SU-DHL-6 (cell line): ENCODE measurements around the gene VAC14.

Source experiments
- H2AFZ ChIP-seq: fragments of 200-600 bp; sonication (generic); 2 replicates; pipeline ENCODE4 v1.6.1; 2014; ENCODE audit warnings: low read depth, mild to moderate bottlenecking, moderate library complexity, mixed read lengths, antibody characterized with exemption, low read length; ENCODE audit not compliant: severe bottlenecking
- H3F3A ChIP-seq: fragments of 200-600 bp; shearing (Covaris generic); 2 replicates; pipeline ENCODE4 v1.6.0; 2016; ENCODE audit warnings: antibody characterized with exemption, mild to moderate bottlenecking; ENCODE audit not compliant: insufficient read depth
- H3K27ac ChIP-seq: fragments of 200-600 bp; sonication (generic); 2 replicates; pipeline ENCODE4 v1.5.1; 2016; ENCODE audit warnings: low read depth, mild to moderate bottlenecking, low read length, moderate library complexity, mixed read lengths
- H3K27me3 ChIP-seq: fragments of 200-600 bp; sonication (generic), shearing (Covaris generic); 2 replicates; pipeline ENCODE4 v1.6.0; 2014; ENCODE audit warnings: mild to moderate bottlenecking, low read length
- H3K36me3 ChIP-seq: fragments of 200-600 bp; sonication (generic); 2 replicates; pipeline ENCODE4 v1.6.1; 2014; ENCODE audit warnings: mild to moderate bottlenecking, low read length, mixed read lengths
- H3K4me2 ChIP-seq: fragments of 300-600, 200-600 bp; shearing (Covaris generic), sonication (generic); 2 replicates; pipeline ENCODE4 v1.6.0; 2014; ENCODE audit warnings: low read length, low read depth, mild to moderate bottlenecking; ENCODE audit not compliant: poor library complexity, severe bottlenecking
- H3K4me3 ChIP-seq: fragments of 200-600 bp; sonication (generic); 2 replicates; pipeline ENCODE4 v1.5.1; 2014; ENCODE audit warnings: antibody characterized with exemption, low read length, mild to moderate bottlenecking, mixed read lengths; ENCODE audit not compliant: insufficient read depth, poor library complexity, severe bottlenecking
- H3K79me2 ChIP-seq: fragments of 200-600 bp; sonication (generic); 2 replicates; pipeline ENCODE4 v1.6.1; 2014; ENCODE audit warnings: mild to moderate bottlenecking, low read length, moderate library complexity; ENCODE audit not compliant: insufficient read depth
- H3K9ac ChIP-seq: fragments of 200-600 bp; sonication (generic); 2 replicates; pipeline ENCODE4 v1.7.0; 2014; ENCODE audit warnings: mild to moderate bottlenecking, low read length
- H3K9me2 ChIP-seq: fragments of 200-600 bp; sonication (generic); replicated peaks from 2 replicates; pipeline ENCODE4 v1.6.1; 2014; ENCODE audit warnings: low read length; ENCODE audit not compliant: insufficient read depth
- H3K9me3 ChIP-seq: fragments of 200-600 bp; sonication (generic); 2 replicates; pipeline ENCODE4 v1.6.1; 2014; ENCODE audit warnings: low read length, mixed read lengths; ENCODE audit not compliant: insufficient read depth
- H4K20me1 ChIP-seq: fragments of 200-600 bp; sonication (generic); 2 replicates; pipeline ENCODE4 v1.6.1; 2014; ENCODE audit warnings: low read depth, mild to moderate bottlenecking, antibody characterized with exemption, low read length, moderate library complexity, mixed read lengths
- CTCF ChIP-seq: fragments of 200-600 bp; sonication (generic); IDR thresholded peaks from one replicate; pipeline ENCODE4 v1.5.1; 2017; ENCODE audit warnings: antibody characterized with exemption, mild to moderate bottlenecking, low read length, moderate library complexity; ENCODE audit not compliant: insufficient read depth, poor library complexity, severe bottlenecking
- EZH2phosphoT487 ChIP-seq: fragments of 200-600 bp; sonication (generic), shearing (Covaris generic); conservative IDR thresholded peaks from 2 replicates; pipeline ENCODE4 v1.6.1; 2018; ENCODE audit warnings: mild to moderate bottlenecking, antibody characterized with exemption, low read length, moderate library complexity, mixed read lengths

VAC14 gene

GRCh38 chr16:70642633-70643032 is 158.3 kb downstream of the VAC14 start:
- Histone ChIP-seq H3K27ac (no peak overlapping the region), H3K9me3 (no peaks in the 10 kb centered on the region), H3K79me2 (no peaks in the 10 kb centered on the region), H3K9ac (no peak overlapping the region), H3K36me3 (no peaks in the 10 kb centered on the region), H3F3A (no peaks in the 10 kb centered on the region), H3K9me2 (no peaks in the 10 kb centered on the region), H3K4me3 (no peak overlapping the region), H4K20me1 (no peaks in the 10 kb centered on the region), H3K4me2 (no peak overlapping the region), H2AFZ (no peak overlapping the region), H3K27me3 (no peaks in the 10 kb centered on the region)
- TF ChIP-seq EZH2phosphoT487 (no peak), CTCF (no peak)

GRCh38 chr16:70638814-70639792 is 161.9 kb downstream of the VAC14 start:
- H3K9me2 ChIP-seq = no peaks in the 10 kb centered on the region
- no peaks in the 10 kb centered on the region for H3K79me2 ChIP-seq
- no peaks in the 10 kb centered on the region for H3K36me3 ChIP-seq
- no peak overlapping the region for H3K9ac ChIP-seq
- H3K27ac ChIP-seq = no peak overlapping the region
- H3K9me3 ChIP-seq = no peaks in the 10 kb centered on the region
- TF ChIP-seq EZH2phosphoT487 = no peak
- TF ChIP-seq CTCF = no peak
- no peaks in the 10 kb centered on the region for H3F3A ChIP-seq
- H3K4me2 ChIP-seq = no peak overlapping the region
- no peaks in the 10 kb centered on the region for H3K27me3 ChIP-seq
- no peak overlapping the region for H2AFZ ChIP-seq
- no peaks in the 10 kb centered on the region for H4K20me1 ChIP-seq
- no peak overlapping the region for H3K4me3 ChIP-seq
